H1 (cell line): Measurements from ENCODE around the gene DSCAM. TPM values are rescaled to one million over a fixed set of nuclear protein-coding genes. Genes with fewer than 3 reads are reported as not detected.

Experiments used
- CHD2 ChIP-seq: IDR thresholded peaks from 2 replicates; pipeline ENCODE4 v1.6.1; 2012; ENCODE audit warnings: low read length, improper control_type of control experiment
- MAX ChIP-seq: IDR thresholded peaks from 2 replicates; pipeline ENCODE4 v1.6.1; 2012; ENCODE audit warnings: inconsistent platforms
- NRF1 ChIP-seq: IDR thresholded peaks from 2 replicates; pipeline ENCODE4 v1.6.1; 2011; ENCODE audit warnings: mild to moderate bottlenecking, low read depth, low read length, improper control_type of control experiment
- RFX5 ChIP-seq: IDR thresholded peaks from 2 replicates; pipeline ENCODE4 v1.6.1; 2011; ENCODE audit warnings: low read depth, low read length, improper control_type of control experiment, borderline replicate concordance
- SP1 ChIP-seq: IDR thresholded peaks from 2 replicates; pipeline ENCODE4 v1.6.1; 2011; ENCODE audit warnings: low read depth, low read length
- SP4 ChIP-seq: IDR thresholded peaks from 2 replicates; pipeline ENCODE4 v1.6.1; 2012; ENCODE audit warnings: low read length, inconsistent platforms
- polyA plus RNA-seq, 7 experiments: library from polyadenylated mRNA; depleted of rRNA in 3 of 7; stranded (reverse) in 5 of 7; unstranded in 2 of 7; fragments of >200 nt in 5 of 7; fragments of 200-250 nt in 2 of 7; gene quantifications; 1 replicate in 5 of 7; 2 replicates in 1 of 7; 4 replicates in 1 of 7; pipeline versions ENCODE4 v1.2.1 to v1.2.3, GENCODE V29; 2011 to 2013; ENCODE audit warnings: missing spikeins in 2 of 7, mixed read lengths in 2 of 7
- total RNA-seq: library from RNA; stranded (reverse); fragmentation: NEBNext Ultra II Directional; extraction: Animal tissue kit (Norgen Biotek cat#: 25700); gene quantifications from 2 replicates; pipeline ENCODE4 v1.2.1, GENCODE V29; 2021

Gene DSCAM
- total and polyA plus RNA-seq, 2 of the 8 experiments (the other 6 are each of a cell fraction or from before 2014, with no cell fraction given) = 0.02 to 0.15 TPM

DNA sequence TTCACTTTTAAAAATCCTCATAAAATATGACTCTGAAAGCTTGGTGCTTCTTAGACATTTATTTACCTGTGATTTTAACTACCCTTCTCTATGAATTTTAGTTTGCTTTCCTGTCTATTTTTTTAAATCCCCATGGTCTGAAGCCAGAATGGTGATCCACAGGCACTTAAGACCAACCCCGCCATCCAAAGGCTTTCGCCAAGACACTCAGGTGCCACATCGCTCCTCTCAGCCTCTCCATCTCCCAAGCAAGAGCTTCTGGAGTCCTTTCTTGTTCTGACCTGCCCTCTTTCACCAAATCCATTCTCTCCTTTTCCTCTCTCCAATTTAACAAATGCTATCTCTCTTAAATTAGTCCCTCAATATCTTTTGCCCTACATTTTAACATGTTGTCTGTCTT lies 515.2 kb downstream of the DSCAM start (continued):
- TF ChIP-seq RFX5 (no peak), NRF1 (no peak), SP1 (no peak), SP4 (no peak), MAX (no peak), CHD2 (no peak)
